ENCODE results near the gene CSNK1A1.

Gene CSNK1A1

GRCh38 chr5:149488645-149489306 is 62.5 kb downstream of the CSNK1A1 start:
- TF ChIP-seq CTCF (IDR thresholded peaks at IDR 0.05) = no peak
- no peak for TF ChIP-seq ZFX (IDR thresholded peaks at IDR 0.05; ENCODE audit: borderline replicate concordance)
- peak overlapping the region; percentile 92 for H3K27ac ChIP-seq

- H3K27ac ChIP-seq = peak overlapping the region; percentile 92
Measured at GRCh38 chr5:149487672-149488071, 63.6 kb downstream of the CSNK1A1 start.

GRCh38 chr5:149486726-149487635 is 64.3 kb downstream of the CSNK1A1 start:
- H3K27ac ChIP-seq = peak overlapping the region; percentile 92
- TF ChIP-seq CTCF (IDR thresholded peaks at IDR 0.05) (no peak), ZFX (IDR thresholded peaks at IDR 0.05; ENCODE audit: borderline replicate concordance) (no peak)

More at GRCh38 chr5:149487672-149488071, 63.6 kb downstream of the CSNK1A1 start:
- TF ChIP-seq ZFX (IDR thresholded peaks at IDR 0.05; ENCODE audit: borderline replicate concordance) (no peak), CTCF (IDR thresholded peaks at IDR 0.05) (no peak)

DNA sequence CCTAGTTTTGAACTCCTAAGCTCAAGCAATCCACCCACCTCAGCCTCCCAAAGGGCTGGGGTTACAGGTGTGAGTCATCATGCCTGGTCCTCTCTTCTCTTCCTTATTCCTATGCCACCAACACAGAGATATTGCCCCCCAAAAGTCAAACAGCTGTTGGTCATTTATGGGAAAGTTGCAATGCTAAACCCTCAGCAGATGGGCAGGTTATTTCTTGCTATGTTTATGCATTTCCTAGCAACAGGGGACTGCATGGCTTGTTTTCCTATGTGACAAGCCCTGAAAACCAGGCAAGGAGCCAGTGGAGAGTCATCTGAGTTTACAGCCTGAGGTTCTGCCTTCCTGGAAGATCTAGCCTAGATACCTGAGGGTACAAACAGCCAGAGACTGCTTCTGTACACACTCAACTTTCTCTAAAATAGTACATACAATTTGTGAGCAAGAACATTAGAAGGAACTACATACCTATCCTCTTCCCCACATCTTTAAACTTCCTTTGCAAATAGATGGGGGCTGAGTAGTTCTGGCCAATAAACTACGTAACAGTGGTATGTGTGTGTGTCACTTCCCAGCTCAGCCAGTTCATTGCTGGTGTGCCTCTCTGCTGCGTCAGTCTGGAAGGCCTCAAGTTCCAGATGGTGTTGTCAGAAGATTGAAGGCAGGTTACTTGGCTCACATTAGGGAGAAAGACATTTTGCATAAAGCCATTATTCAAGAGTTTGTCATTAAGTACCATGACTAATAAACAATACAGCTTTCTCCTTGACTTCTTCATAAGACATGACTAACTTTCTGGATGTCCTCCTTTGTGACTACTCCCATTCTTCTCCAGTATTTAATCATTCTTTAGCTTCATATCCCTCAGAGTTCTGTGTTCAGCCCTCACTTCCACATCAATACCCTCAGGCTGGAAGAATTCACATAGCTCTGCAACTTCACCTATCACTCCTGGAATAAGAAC is 65.3 kb downstream of the CSNK1A1 start:
- peak overlapping the region; percentile 92 for H3K27ac ChIP-seq
- TF ChIP-seq CTCF (IDR thresholded peaks at IDR 0.05) (no peak), ZFX (IDR thresholded peaks at IDR 0.05; ENCODE audit: borderline replicate concordance) (no peak)

- H3K27ac ChIP-seq = peak overlapping the region; percentile 92; the same call in 1 of the 2 replicates
- TF ChIP-seq ZFX (IDR thresholded peaks at IDR 0.05; ENCODE audit: borderline replicate concordance) (no peak), CTCF (IDR thresholded peaks at IDR 0.05) (no peak)
Measured at GRCh38 chr5:149481485-149481884, 69.8 kb downstream of the CSNK1A1 start.

DNA sequence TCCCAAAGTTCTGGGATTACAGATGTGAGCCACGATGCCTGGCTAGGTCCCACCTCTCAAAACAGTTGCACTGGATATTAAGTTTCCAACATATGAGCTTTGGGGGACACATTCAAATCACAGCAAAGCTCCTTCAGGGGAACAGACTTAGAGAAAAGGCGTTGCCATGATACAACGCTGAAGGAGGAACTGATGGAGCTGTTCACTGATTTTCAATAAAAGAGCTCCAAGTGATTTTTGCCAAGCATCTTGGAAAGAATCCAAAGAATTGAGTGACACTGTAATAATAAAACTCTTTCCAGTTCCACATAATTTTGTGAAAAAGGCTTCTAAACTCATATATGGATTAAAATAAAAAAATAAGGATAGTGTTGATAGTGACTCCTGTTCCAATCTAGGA is 72.5 kb downstream of the CSNK1A1 start:
- TF ChIP-seq CTCF (IDR thresholded peaks at IDR 0.05) = no peak
- no peak for TF ChIP-seq ZFX (IDR thresholded peaks at IDR 0.05; ENCODE audit: borderline replicate concordance)

More for the DNA sequence above, 72.5 kb downstream of the CSNK1A1 start:
- H3K27ac ChIP-seq = no peak overlapping the region

Measured in 22Rv1 (cell line).